Measurements from ENCODE around the gene CDH13.

- TF ChIP-seq CCAR2 (IDR thresholded peaks at IDR 0.05; ENCODE audit: low read depth, low read length): no peak
- no peak for TF ChIP-seq MLLT1 (IDR thresholded peaks at IDR 0.05)
- TF ChIP-seq MYNN (IDR thresholded peaks at IDR 0.05): no peak
- TF ChIP-seq MYNN (CRISPR knock-in tag; IDR thresholded peaks at IDR 0.05): no peak
- TF ChIP-seq CUX1 (CRISPR knock-in tag; IDR thresholded peaks at IDR 0.05): no peak
- no peak for TF ChIP-seq ARNT (IDR thresholded peaks at IDR 0.05)
- TF ChIP-seq AFF1 (IDR thresholded peaks at IDR 0.05; ENCODE audit: low read depth in 1 of 2, partially characterized antibody in 2 of 2): no peak
- TF ChIP-seq POLR2A (conservative IDR thresholded peaks at IDR 0.05): no peak
- no peak for TF ChIP-seq FOXA1 (IDR thresholded peaks at IDR 0.05; ENCODE audit: borderline replicate concordance)
- no peak for TF ChIP-seq BRCA1 (IDR thresholded peaks at IDR 0.05)
- TF ChIP-seq BRCA1 (CRISPR knock-in tag; IDR thresholded peaks at IDR 0.05): no peak
Observed at GRCh38 chr16:83744441-83744981, 1117.7 kb downstream of the CDH13 start.

All from K562 (cell line).